ENCODE results near the gene CDHR4. TPM values are rescaled to one million over a fixed set of nuclear protein-coding genes. Genes with fewer than 3 reads are reported as not detected.

CDHR4 gene
- total RNA-seq, 1 donor = not detected

- Histone ChIP-seq H3K27ac (ENCODE audit: low read depth, low read length) (no peak overlapping the region), H3K79me2 (ENCODE audit: insufficient read depth, low read length) (no peaks in the 10 kb centered on the region), H3K36me3 (ENCODE audit: insufficient read depth, low read length) (no peaks in the 10 kb centered on the region), H3K4me2 (ENCODE audit: insufficient read depth, low read length) (no peak overlapping the region), H3K4me1 (ENCODE audit: insufficient read depth, low read length) (no peaks in the 10 kb centered on the region), H2AFZ (ENCODE audit: low read length) (no peak overlapping the region), H4K20me1 (ENCODE audit: insufficient read depth, low read length) (no peaks in the 10 kb centered on the region), H3K27me3 (ENCODE audit: insufficient read depth, low read length) (peaks cover 5% of the 10 kb centered on the region), H3K4me3 (ENCODE audit: insufficient read depth, low read length) (no peak overlapping the region), H3K9me3 (ENCODE audit: low read depth, low read length) (no peaks in the 10 kb centered on the region)
- TF ChIP-seq, protein P1, sequence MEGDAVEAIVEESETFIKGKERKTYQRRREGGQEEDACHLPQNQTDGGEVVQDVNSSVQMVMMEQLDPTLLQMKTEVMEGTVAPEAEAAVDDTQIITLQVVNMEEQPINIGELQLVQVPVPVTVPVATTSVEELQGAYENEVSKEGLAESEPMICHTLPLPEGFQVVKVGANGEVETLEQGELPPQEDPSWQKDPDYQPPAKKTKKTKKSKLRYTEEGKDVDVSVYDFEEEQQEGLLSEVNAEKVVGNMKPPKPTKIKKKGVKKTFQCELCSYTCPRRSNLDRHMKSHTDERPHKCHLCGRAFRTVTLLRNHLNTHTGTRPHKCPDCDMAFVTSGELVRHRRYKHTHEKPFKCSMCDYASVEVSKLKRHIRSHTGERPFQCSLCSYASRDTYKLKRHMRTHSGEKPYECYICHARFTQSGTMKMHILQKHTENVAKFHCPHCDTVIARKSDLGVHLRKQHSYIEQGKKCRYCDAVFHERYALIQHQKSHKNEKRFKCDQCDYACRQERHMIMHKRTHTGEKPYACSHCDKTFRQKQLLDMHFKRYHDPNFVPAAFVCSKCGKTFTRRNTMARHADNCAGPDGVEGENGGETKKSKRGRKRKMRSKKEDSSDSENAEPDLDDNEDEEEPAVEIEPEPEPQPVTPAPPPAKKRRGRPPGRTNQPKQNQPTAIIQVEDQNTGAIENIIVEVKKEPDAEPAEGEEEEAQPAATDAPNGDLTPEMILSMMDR (IDR thresholded peaks at IDR 0.05; ENCODE audit: extremely low read depth, low read depth, low read length) = no peak
- DNase-seq (ENCODE audit: insufficient read length, low spot score, missing footprints) = peak; percentile 76
Measured at GRCh38 chr3:49792371-49793150, 7.1 kb downstream of the CDHR4 start.

DNA sequence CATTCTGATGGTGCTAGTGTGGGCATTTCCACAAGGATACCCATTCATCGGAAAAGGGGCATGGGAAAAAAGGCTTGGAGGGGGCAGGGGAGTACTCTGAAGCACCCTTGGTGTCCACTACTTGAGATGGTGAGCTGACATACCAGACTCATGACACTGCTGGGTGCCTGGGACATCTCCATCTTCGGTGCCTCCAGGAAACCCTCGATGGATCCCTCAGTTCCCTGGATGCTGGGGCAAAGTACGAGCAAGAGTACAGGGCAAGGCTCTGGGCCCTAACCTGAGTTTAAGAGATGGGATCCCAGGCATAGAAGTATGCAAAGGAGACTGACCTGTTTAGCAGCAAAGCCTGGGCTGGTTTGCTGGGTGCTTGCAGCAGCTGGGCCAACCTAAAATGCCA lies 8.1 kb downstream of the CDHR4 start:
- no peak overlapping the region for H3K4me2 ChIP-seq (ENCODE audit: insufficient read depth, low read length)
- H3K27ac ChIP-seq (ENCODE audit: low read depth, low read length) = no peak overlapping the region
- H3K36me3 ChIP-seq (ENCODE audit: insufficient read depth, low read length) = no peaks in the 10 kb centered on the region
- H3K27me3 ChIP-seq (ENCODE audit: insufficient read depth, low read length) = peaks cover 5% of the 10 kb centered on the region
- H2AFZ ChIP-seq (ENCODE audit: low read length) = no peak overlapping the region
- DNase-seq (ENCODE audit: insufficient read length, low spot score, missing footprints) = peak; percentile 74
- no peaks in the 10 kb centered on the region for H3K9me3 ChIP-seq (ENCODE audit: low read depth, low read length)
- H3K4me1 ChIP-seq (ENCODE audit: insufficient read depth, low read length) = peaks cover 6% of the 10 kb centered on the region
- H4K20me1 ChIP-seq (ENCODE audit: insufficient read depth, low read length) = no peaks in the 10 kb centered on the region
- no peak overlapping the region for H3K4me3 ChIP-seq (ENCODE audit: insufficient read depth, low read length)
- H3K79me2 ChIP-seq (ENCODE audit: insufficient read depth, low read length) = no peaks in the 10 kb centered on the region
- TF ChIP-seq, protein P1 (IDR thresholded peaks at IDR 0.05; ENCODE audit: extremely low read depth, low read depth, low read length) = no peak

GRCh38 chr3:49790626-49791411 lies 8.9 kb downstream of the CDHR4 start:
- Histone ChIP-seq H3K27me3 (ENCODE audit: insufficient read depth, low read length) (peaks cover 5% of the 10 kb centered on the region), H2AFZ (ENCODE audit: low read length) (no peak overlapping the region), H3K4me1 (ENCODE audit: insufficient read depth, low read length) (peaks cover 6% of the 10 kb centered on the region), H3K9me3 (ENCODE audit: low read depth, low read length) (no peaks in the 10 kb centered on the region), H4K20me1 (ENCODE audit: insufficient read depth, low read length) (peaks cover under 1% of the 10 kb centered on the region), H3K27ac (ENCODE audit: low read depth, low read length) (no peak overlapping the region), H3K4me3 (ENCODE audit: insufficient read depth, low read length) (no peak overlapping the region), H3K4me2 (ENCODE audit: insufficient read depth, low read length) (no peak overlapping the region), H3K36me3 (ENCODE audit: insufficient read depth, low read length) (no peaks in the 10 kb centered on the region), H3K79me2 (ENCODE audit: insufficient read depth, low read length) (peaks cover 5% of the 10 kb centered on the region)
- DNase-seq (ENCODE audit: insufficient read length, low spot score, missing footprints) = peak; percentile 63
- TF ChIP-seq, protein P1 (IDR thresholded peaks at IDR 0.05; ENCODE audit: extremely low read depth, low read depth, low read length) = no peak

GRCh38 chr3:49788056-49788455 lies 11.6 kb downstream of the CDHR4 start:
- peaks cover 33% of the 10 kb centered on the region for H3K79me2 ChIP-seq (ENCODE audit: insufficient read depth, low read length)
- H3K27me3 ChIP-seq (ENCODE audit: insufficient read depth, low read length) = peaks cover 5% of the 10 kb centered on the region
- TF ChIP-seq, protein P1 (IDR thresholded peaks at IDR 0.05; ENCODE audit: extremely low read depth, low read depth, low read length) = no peak
- H3K4me3 ChIP-seq (ENCODE audit: insufficient read depth, low read length) = no peak overlapping the region
- DNase-seq (ENCODE audit: insufficient read length, low spot score, missing footprints) = no peak
- no peak overlapping the region for H3K4me2 ChIP-seq (ENCODE audit: insufficient read depth, low read length)
- H3K9me3 ChIP-seq (ENCODE audit: low read depth, low read length) = no peaks in the 10 kb centered on the region
- H3K27ac ChIP-seq (ENCODE audit: low read depth, low read length) = no peak overlapping the region
- H4K20me1 ChIP-seq (ENCODE audit: insufficient read depth, low read length) = peaks cover 11% of the 10 kb centered on the region
- H2AFZ ChIP-seq (ENCODE audit: low read length) = no peak overlapping the region
- H3K36me3 ChIP-seq (ENCODE audit: insufficient read depth, low read length) = peaks cover 7% of the 10 kb centered on the region
- peaks cover 15% of the 10 kb centered on the region for H3K4me1 ChIP-seq (ENCODE audit: insufficient read depth, low read length)
